GM19238 (cell line): ENCODE results near the gene WRNIP1.
"Not testable (repeated sequence)": the region's sequence is repeated elsewhere in the genome, so short reads cannot be mapped to it uniquely, and the experiment has no call there.

Experiments used
- DNase-seq: peaks from one replicate; pipeline ENCODE4 v3.0.0; 2011; ENCODE audit warnings: low spot score; ENCODE audit not compliant: insufficient read length

WRNIP1 gene

DNA sequence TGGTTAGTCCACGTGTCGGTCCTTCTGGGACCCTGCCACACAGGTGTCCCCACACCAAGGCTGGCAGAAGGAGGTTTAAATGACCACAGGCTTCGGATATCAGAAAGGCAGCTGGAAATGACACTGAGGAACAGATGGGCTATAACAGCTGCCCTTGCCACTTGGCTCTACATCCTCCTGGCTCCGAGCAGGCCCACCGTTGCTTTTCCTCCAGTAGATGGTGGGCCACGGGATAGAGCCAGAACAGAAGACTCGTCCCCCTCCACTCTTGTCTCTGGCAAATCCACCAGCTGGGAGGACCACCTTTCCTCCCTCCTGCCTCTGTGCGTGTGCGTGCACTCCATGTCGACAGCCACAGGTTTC lies 17.6 kb downstream of the WRNIP1 start:
- DNase-seq = no peak

DNA sequence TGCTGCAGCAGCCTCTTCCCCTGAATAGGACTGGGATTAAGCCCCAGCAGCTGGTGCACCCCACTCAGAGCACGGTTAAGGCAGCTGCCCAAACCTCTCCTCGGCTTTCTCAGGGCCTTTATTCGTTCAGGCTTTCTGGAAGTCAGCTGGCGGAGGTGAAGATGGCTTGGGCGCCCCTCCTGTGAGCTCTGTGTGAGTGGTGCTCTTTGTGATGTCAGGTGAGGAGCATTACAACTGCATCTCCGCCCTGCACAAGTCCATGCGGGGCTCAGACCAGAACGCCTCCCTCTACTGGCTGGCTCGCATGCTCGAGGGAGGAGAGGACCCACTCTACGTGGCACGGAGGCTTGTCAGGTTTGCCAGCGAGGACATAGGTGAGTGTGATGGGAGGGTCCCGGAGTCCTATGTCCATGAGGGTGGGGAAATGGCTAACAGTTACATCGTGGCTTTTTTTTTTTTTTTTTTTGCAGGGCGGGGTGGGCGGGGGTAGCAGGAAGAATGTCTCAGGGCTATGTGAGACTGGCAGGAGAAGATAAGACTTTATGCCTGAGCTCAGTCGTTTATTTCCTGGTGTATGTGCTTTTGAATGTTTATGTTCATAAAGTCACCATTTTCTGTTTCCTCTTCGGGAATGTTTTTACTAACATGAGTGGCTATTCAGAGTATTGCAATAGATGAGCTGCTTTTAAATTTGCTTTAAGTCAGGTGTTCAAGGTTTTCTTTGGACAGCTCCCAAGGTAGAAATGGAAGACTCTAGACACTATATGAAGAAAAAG lies 18.2 kb downstream of the WRNIP1 start:
- no peak for DNase-seq

DNA sequence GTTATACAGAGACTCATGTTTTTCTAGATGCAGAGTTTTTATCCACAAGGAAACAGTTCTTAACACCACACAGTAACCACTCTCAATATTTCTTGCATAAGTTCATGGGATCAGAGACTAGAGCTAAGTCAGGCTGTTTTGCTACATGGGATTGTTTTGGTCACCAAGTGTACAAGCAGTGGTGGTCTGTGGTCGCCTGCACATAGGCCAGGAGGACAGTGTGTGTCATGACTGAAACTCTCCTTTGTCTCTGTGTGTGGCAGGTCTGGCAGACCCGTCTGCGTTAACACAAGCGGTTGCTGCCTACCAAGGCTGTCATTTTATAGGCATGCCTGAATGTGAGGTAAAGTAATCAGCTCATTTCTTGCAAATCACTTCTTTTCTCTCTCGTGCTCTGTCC lies 18.9 kb downstream of the WRNIP1 start:
- DNase-seq = no peak

DNA sequence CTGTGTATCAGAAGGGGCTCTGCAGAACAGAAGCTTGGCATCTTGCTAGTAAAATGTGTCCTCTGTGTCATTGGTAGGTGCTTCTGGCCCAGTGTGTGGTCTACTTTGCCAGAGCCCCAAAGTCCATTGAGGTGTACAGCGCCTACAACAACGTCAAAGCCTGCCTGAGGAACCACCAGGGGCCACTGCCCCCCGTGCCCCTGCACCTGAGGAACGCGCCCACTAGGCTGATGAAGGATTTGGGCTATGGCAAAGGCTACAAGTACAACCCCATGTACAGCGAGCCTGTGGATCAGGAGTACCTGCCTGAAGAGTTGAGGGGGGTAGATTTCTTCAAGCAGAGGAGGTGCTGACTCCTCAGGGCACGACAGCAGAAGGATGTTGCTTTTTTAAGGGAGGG lies 19.7 kb downstream of the WRNIP1 start:
- DNase-seq = no peak

GRCh38 chr6:2786269-2786668 lies 21.1 kb downstream of the WRNIP1 start:
- no peak for DNase-seq

DNA sequence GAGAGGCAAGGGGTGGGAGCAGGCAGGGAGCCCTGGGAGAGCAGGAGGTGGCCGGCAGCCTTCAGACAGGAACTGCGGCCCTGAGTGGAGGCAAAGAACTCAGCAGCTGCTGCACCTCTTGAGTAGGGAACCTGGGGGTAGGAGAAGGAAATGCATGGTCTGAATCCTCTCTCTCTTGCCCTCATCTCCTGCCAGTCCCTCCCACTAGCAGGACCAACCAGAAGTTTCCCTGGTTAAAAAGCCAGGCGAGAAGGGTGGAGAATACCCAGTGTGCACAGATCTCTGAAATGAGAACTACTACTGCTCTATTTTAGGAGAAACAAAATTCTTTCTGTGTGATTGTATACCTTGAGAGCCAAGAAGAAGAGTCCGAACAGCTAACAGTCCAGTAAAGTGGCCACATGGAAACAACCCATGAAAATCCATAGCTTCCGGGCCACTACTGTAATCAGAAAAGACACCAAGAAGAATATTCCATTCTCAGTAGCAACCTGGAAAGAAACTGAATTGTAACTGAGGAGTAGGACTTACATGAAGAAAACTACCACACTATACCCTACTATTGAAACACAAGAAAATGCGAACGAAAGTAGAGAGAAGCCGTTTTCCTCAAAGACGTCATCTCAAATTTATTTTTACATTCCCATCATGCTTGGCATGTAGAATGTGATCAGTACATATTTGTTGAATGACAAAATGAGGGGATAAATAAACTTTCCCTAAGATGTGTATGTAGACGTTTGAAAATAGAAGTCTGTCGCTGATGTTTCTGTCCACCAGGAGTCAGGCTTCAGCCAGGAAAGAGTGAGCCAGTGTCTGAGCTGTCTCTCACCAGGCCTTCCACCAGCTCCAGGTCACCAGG lies 25.6 kb downstream of the WRNIP1 start:
- peak; percentile 68 for DNase-seq

- DNase-seq = no peak
Observed at GRCh38 chr6:2791450-2791974, 26.3 kb downstream of the WRNIP1 start.

DNA sequence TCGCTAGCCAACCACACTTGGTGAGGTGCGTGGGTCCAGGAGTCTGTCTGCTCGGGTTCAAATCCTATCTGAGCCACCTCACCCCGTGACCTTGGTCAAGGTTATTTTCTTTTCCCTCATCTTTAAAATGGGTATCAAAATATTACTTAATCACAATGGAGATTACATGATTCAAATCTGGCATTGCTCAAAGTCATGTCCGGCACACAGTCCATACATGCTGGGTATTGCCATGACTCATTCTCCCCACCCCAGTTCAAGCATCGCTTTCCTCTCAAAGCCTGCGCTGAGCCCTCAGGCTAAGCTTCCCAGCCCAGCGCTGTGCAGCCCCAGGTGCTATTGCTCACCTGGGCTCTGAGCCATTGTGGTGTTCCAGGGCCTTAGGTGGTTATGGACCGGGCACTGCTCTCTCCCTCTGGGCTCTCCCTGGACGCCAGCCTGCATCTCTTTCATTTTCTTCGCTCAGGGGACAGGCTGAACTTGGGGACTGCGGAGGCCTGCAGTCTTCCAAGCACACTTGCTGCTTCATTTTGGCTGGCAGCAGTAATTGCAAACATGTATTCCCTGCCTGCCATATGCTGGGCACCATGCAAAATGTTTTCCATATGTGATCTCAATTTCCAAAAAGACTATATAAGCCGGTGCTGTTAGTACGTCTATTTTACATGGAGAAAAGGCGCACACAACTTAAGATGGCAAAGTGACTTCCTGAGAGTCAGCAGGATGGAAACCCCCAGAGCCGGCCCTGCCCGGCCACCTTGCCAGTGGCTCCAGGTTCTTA lies 27.3 kb downstream of the WRNIP1 start:
- DNase-seq = no peak

GRCh38 chr6:2793534-2794151 lies 28.4 kb downstream of the WRNIP1 start:
- peak; percentile 20 for DNase-seq

- DNase-seq = no peak
Observed at GRCh38 chr6:2794171-2794730, 29.1 kb downstream of the WRNIP1 start.

- DNase-seq = no peak
Observed at GRCh38 chr6:2795162-2795561, 30.0 kb downstream of the WRNIP1 start.

DNA sequence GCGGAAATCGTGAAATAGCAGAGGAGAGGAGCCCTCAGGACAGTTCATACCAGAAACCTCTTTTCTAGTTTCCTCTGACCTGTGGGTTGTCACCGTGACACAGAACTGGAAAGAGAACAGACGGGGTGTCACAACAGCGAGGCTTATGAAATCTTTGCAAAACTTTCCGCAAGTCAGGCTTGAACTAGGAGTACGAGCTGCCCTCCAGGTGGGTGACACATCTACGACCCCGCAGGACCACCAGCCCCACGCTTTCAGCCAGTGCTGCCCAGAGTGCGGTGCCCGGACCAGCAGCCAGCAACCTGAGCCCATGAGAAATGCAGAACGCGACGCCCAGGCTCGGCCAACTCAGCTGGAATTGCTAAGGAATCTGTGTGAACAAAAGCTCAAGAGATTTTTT lies 30.8 kb downstream of the WRNIP1 start:
- no peak for DNase-seq

- DNase-seq = no peak
Observed at GRCh38 chr6:2796861-2797260, 31.7 kb downstream of the WRNIP1 start.

DNA sequence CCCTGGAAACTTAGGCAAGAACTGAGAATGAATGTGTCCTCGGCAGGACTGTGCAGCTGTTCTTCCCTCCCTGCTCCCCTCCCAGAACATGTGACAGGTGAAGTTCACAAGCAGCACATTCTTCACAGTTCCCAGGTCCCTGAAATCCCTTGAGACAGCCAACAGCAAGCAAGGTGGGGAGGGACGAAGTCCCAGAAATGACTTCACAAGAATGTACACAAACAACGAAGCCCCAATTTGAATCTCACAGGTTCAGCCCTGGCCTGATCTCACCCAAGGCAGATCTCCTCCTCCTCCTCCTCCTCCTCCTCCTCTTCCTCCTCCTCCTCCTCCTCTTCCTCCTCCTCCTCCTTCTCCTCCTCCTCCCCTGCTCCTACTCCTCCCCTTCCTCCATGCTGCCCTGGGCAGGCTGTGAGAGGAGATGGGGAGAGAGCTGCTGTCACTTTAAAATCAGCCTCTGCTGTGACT lies 32.4 kb downstream of the WRNIP1 start:
- no peak for DNase-seq

- no peak for DNase-seq
Observed at GRCh38 chr6:2798586-2799134, 33.5 kb downstream of the WRNIP1 start.

DNA sequence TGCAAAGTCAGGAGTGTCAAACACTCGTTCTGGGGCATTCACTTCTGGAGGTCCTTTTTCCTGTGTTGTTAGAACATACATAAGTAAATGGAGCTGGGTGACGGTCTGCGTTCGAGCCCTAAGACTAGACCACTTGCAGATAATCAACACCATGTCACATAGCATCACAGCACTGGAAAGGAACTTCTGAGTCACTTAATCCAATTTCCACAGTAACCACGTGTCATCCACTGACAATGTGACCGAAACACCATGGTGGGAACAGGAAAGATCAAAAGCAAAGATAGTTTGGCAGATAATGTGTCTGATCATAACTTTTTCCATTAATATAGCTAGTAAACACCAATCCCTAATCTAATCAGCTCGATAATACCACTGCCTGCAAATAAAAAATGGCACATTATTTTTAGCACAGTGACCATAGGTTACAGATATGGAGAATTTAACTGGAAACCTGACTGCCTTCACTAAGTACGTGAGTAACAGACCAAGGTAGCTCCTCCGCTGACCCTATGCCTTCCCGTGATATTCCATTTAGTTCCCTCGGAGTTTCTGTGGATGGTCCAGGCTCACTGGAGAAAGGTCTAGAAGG lies 34.8 kb downstream of the WRNIP1 start:
- no peak for DNase-seq

DNA sequence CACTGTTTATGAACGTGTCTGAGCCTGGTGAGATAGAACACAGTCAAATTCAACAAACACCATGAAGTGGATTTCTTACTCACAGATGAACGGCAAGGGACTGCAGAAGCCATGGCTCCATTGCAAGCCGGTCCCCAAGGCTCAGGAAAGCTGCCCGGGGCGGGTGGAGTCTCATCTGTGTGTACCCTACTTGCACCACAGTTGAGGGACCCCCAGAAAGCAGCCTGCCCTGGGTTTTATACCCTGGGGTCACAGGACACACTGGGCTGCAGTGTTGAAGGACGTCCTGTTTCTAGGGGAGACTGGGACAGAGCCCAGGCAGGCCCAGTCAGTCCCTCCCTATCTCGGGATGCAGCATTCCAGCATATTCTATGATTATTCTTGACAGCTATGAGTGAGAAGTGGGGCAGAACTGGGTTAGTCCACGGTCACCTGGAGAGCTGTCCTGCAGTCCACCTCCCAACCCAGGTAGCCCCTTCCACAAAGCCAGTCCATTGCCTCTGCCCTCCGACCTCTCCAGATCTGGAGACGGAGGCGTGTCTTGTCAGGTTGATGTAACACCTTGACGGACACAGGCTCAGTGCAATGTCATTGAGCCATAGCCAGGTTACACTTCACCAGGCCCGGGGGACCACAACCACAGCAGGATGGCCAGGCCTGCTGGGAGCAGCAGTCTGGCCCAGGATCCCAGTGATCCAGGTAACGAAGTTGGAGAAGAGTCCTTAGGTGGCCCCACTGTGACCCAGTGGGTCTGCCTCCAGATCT lies 35.5 kb downstream of the WRNIP1 start:
- DNase-seq = no peak

DNA sequence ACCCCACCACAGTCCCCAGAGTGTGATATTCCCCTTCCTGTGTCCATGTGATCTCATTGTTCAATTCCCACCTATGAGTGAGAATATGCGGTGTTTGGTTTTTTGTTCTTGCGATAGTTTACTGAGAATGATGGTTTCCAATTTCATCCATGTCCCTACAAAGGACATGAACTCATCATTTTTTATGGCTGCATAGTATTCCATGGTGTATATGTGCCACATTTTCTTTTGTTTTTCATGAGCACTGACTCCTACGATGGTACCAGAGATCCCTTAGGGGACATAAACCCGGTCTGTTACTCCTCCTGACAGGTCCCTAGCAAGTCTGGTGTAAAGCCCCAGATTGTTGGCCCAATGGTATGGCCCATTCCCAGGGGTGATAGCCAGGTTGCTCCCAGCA lies 36.5 kb downstream of the WRNIP1 start:
- DNase-seq = not testable (repeated sequence)

DNA sequence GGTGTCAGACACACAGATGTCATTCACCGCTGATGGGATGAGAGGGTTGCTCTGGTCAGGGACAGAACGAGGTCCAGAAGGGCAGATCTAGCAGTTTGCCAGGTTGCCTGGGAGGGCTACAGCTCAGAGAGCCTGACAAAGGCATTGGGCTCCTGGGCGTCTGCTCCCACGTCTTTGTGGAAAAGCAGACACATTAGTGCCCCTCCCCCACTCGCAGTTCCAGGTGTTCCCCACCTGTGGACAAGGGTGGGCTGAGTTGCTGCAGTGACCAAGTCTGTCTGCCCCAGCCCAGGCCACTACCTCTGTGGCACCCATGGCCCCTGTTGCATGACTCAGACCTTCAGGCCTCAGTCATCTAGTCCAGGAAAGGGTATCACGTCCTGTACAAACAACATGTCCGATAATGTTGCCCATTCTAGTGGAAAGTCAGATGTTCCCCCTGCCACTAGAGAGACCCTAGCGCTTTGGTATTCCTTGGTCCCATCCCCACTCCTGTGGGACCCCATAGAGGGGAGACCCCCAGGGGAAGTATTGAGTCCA lies 37.4 kb downstream of the WRNIP1 start:
- DNase-seq = no peak
